ENCODE results near the gene LIPE.

The LIPE gene

DNA sequence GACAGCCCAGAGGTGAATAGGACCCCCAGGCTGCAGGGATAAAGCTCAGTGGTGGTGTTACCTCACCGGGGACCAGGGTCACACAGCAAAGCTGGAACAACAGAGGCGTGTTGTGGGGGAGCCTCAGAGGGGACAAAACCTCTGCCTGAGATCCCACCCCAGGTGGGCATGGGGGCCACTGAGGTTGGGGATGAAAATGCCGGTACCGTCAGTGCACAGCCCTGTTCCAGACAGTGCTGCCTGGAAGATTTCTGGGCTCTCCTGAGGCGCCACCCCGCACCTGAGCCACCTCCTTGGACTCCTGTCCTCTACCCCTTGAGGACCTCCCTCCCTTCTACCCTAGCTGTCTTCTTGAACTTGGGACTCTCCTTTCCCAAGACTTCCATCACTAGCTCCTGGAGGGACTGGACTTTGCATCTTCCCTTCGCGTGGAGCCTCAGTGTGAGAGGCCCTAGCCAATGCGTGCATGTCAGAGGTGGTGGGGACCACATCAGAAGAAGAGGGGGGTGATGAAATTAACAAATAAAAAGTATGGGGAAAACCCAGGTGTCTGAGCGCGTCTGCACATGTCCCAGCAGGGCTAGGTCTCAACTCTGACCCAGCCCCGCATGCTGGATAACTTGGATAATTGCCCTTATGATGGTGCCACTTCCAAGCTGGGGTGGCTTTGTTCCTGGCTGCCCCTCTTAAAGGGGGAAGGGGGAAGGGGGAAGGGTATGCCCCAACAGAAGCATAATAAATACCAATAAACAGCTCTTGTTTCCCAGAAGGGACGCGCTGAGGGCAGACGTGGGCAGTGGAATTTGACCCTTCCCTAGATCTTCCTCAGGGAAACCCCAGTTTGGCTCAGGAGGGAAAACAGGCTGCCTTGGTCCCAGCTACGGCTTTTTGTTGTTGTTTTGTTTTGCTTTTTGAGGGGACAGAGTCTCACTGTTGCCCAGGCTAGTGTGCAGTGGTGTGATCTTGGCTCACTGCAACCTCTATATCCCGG, 48.7 kb downstream of the LIPE start:
- FAIRE-seq, result no peak

DNA sequence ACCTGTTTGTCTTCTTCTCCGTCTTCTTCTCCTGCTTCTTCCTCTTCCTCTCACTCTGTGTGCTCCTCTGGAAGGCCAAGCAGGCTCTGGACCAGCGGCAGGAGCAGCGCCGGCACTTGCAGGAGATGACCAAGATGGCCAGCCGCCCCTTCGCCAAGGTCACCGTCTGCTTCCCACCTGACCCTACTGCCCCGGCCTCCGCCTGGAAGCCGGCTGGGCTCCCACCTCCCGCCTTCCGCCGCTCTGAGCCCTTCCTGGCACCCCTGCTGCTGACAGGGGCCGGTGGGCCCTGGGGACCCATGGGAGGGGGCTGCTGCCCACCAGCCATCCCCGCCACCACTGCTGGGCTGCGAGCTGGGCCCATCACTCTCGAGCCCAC, 51.0 kb downstream of the LIPE start:
- TF ChIP-seq, protein P1, sequence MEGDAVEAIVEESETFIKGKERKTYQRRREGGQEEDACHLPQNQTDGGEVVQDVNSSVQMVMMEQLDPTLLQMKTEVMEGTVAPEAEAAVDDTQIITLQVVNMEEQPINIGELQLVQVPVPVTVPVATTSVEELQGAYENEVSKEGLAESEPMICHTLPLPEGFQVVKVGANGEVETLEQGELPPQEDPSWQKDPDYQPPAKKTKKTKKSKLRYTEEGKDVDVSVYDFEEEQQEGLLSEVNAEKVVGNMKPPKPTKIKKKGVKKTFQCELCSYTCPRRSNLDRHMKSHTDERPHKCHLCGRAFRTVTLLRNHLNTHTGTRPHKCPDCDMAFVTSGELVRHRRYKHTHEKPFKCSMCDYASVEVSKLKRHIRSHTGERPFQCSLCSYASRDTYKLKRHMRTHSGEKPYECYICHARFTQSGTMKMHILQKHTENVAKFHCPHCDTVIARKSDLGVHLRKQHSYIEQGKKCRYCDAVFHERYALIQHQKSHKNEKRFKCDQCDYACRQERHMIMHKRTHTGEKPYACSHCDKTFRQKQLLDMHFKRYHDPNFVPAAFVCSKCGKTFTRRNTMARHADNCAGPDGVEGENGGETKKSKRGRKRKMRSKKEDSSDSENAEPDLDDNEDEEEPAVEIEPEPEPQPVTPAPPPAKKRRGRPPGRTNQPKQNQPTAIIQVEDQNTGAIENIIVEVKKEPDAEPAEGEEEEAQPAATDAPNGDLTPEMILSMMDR (IDR thresholded peaks at IDR 0.05; ENCODE audit: insufficient read depth, missing control alignments), result no peak
- no peak for FAIRE-seq
- no peak for DNase-seq (ENCODE audit: insufficient read length, low spot score)

More for the DNA sequence above, 48.7 kb downstream of the LIPE start:
- DNase-seq (ENCODE audit: insufficient read length, low spot score), result no peak
- TF ChIP-seq, protein P1 (IDR thresholded peaks at IDR 0.05; ENCODE audit: insufficient read depth, missing control alignments), result no peak

DNA sequence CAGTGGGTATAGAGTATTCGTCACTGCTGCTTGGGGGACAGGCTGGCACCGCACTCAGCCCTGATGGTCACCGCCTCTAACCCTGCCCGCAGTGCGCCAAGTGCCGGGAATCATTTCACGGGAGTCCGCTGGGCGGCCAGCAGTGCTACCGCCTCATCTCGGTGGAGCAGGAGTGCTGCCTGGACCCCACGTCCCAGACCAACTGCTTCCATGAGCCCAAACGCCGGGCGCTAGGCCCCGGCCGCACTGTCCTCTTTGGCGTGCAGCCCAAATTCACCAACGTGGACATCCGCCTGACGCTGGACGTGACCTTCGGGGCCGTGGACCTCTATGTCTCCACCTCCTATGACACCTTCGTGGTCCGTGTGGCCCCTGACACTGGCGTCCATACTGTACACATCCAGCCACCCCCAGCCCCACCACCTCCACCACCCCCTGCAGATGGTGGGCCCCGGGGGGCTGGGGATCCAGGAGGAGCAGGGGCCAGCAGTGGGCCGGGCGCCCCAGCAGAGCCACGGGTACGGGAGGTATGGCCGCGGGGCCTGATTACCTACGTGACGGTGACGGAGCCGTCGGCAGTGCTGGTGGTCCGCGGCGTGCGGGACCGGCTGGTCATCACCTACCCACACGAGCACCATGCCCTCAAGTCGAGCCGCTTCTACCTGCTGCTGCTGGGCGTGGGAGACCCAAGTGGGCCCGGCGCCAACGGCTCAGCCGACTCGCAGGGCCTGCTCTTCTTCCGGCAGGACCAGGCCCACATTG, 51.6 kb downstream of the LIPE start:
- no peak for DNase-seq (ENCODE audit: insufficient read length, low spot score)
- no peak for FAIRE-seq
- TF ChIP-seq, protein P1 (IDR thresholded peaks at IDR 0.05; ENCODE audit: insufficient read depth, missing control alignments), result no peak

DNA sequence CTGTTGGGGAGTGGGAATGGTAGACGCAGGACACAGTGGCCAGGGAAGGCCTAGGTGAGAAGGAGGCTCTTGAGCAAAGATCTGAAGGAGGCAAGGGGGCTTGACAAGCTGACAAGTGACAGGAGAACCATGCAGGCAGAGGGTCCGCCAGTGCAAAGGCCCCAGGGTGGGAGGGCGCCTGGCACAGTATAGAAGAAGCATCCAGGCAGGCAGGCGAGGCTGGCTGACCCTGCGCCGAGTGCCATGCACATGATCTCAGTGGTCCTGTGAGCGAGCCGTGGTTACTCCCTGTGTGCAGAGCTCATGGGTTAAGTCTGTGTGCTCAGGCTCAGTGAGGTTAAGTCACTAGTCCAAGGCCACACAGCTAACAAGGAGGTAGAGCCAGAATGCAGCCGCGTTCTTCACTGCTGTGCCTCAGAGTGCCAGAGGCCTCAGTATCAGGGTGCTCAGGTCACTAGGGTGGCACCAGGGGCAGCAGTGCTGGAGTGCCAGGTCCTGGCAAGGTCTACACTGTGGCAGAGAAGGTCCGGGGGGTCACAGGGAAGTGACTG, 52.3 kb downstream of the LIPE start:
- TF ChIP-seq, protein P1 (IDR thresholded peaks at IDR 0.05; ENCODE audit: insufficient read depth, missing control alignments), result no peak
- DNase-seq (ENCODE audit: insufficient read length, low spot score) (no peak), FAIRE-seq (no peak)

DNA sequence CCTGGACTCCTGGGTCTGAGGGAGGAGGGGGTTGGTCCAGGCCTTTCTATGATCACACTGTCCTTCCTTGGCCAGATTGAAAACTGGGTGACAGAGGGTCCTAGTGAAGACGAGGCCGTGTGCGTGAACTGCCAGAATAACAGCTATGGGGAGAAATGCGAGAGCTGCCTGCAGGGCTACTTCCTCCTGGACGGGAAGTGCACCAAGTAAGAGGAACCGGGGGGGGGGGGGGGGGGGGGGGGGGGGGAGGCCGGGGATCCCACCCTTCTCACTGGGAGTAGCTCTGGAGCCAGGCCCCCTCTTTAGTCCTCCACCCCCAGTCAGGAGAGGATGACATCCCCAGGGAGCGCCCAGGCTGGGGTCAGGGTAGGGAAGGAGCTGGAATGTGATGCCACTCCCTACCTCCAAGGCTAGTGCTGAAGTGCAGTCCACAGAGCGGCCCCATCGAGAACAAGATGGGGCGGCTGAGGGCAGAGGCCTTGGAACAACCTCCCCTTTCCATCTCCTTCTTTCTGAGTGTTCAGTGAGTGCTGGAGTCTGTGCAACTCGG, 56.5 kb downstream of the LIPE start:
- no peak for DNase-seq (ENCODE audit: insufficient read length, low spot score)
- TF ChIP-seq, protein P1 (IDR thresholded peaks at IDR 0.05; ENCODE audit: insufficient read depth, missing control alignments), result no peak
- no peak for FAIRE-seq

DNA sequence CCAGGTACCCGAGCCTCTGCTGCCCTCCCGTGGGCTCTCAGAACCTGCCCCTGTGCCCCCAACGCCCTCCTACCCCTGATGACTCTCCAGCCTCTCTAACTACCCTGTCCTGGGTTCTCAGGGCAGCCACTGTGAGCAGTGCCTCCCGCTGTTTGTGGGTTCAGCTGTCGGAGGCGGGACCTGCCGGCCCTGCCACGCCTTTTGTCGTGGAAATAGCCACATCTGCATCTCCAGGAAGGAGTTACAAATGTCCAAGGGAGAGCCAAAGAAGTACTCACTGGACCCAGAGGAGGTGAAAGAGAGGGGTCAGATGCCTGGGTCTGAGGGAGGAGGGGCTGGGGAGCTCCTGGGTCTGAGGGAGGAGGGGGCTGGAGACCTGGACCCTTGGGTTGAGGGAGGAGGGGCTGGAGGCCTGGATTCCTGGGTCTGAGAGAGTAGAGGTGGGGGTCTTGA, 57.1 kb downstream of the LIPE start:
- no peak for DNase-seq (ENCODE audit: insufficient read length, low spot score)
- FAIRE-seq, result no peak
- TF ChIP-seq, protein P1 (IDR thresholded peaks at IDR 0.05; ENCODE audit: insufficient read depth, missing control alignments), result no peak

Measured in D721Med (cell line).